Ishikawa (cell line): Measurements from ENCODE around the gene CMTM1.

Experiments used
- CEBPB ChIP-seq: IDR thresholded peaks from 2 replicates; pipeline ENCODE4 v1.6.1; 2012
- CREB1 ChIP-seq: IDR thresholded peaks from 2 replicates; pipeline ENCODE4 v1.6.1; 2012; ENCODE audit warnings: low read depth
- EGR1 ChIP-seq: IDR thresholded peaks from 2 replicates; pipeline ENCODE4 v1.6.1; 2012
- EP300 ChIP-seq: IDR thresholded peaks from 2 replicates; pipeline ENCODE4 v1.6.1; 2012; ENCODE audit warnings: borderline replicate concordance
- FOXM1 ChIP-seq: IDR thresholded peaks from 2 replicates; pipeline ENCODE4 v1.6.1; 2012; ENCODE audit warnings: low read depth, borderline replicate concordance
- NFIC ChIP-seq: IDR thresholded peaks from 2 replicates; pipeline ENCODE4 v1.6.1; 2012
- RAD21 ChIP-seq: IDR thresholded peaks from 2 replicates; pipeline ENCODE4 v1.6.1; 2012; ENCODE audit warnings: low read depth
- TAF1 ChIP-seq: IDR thresholded peaks from 2 replicates; pipeline ENCODE4 v1.6.1; 2012; ENCODE audit warnings: low read depth, mild to moderate bottlenecking
- TCF12 ChIP-seq: IDR thresholded peaks from 2 replicates; pipeline ENCODE4 v1.6.1; 2012; ENCODE audit warnings: low read depth
- TEAD4 ChIP-seq: IDR thresholded peaks from 2 replicates; pipeline ENCODE4 v1.6.1; 2012
- YY1 ChIP-seq: IDR thresholded peaks from 2 replicates; pipeline ENCODE4 v1.6.1; 2012; ENCODE audit warnings: low read depth
- ZBTB7A ChIP-seq: IDR thresholded peaks from 2 replicates; pipeline ENCODE4 v1.6.1; 2012; ENCODE audit warnings: low read depth
- TF ChIP-seq, protein P1 (sequence below): IDR thresholded peaks from 2 replicates; pipeline ENCODE4 v1.6.1; 2012
- TF ChIP-seq, protein P2 (sequence below): IDR thresholded peaks from 2 replicates; pipeline ENCODE4 v1.6.1; 2012; ENCODE audit warnings: low read depth, mild to moderate bottlenecking
- TF ChIP-seq, protein P3 (sequence below): IDR thresholded peaks from 2 replicates; pipeline ENCODE4 v1.6.1; 2012

CMTM1 gene

DNA sequence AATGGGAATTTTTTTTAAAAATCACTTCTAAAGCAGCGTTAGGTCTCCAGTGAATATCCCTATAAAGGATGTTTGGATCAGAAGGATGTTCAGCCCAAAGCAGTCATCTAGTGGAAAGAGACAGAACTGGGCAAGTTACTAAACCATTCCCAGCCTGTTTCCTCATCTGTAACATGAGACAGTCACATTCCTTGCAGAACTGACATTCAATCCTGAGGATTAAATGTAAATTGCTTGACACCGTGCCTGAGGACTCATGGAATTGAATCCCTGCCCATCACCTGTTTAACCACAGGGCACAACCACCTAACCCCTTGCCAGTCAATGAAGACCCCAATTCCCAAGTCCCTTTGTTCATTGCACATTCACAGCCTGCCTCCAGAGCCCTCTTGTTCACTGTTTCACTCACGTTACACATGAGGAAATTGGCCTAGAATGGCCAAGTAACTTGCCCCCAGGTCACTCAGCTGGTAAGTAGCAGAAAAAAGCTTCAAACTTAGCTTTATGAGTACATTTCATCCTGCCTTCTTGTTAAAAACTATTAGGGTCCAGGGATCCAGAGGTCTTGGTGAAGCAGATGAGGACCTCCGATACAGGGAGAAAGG lies 14.5 kb downstream of the CMTM1 start:
- TF ChIP-seq, protein P1, sequence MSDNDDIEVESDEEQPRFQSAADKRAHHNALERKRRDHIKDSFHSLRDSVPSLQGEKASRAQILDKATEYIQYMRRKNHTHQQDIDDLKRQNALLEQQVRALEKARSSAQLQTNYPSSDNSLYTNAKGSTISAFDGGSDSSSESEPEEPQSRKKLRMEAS = no peak; the same call in 1 of the 2 replicates
- TF ChIP-seq EP300 (peak; percentile 62; the same call in 1 of the 2 replicates), CEBPB (peak; percentile 73; the same call in 1 of the 2 replicates), NFIC (peak; percentile 76), CREB1 (no peak), TEAD4 (peak; percentile 92), FOXM1 (no peak), ZBTB7A (0 out of 2 replicates have a peak, but pooled peaks have one; percentile 52), EGR1 (no peak), TAF1 (no peak), TCF12 (peak; percentile 67; the same call in 1 of the 2 replicates), RAD21 (peak; percentile 35; the same call in 1 of the 2 replicates), YY1 (no peak)
- TF ChIP-seq, protein P2, sequence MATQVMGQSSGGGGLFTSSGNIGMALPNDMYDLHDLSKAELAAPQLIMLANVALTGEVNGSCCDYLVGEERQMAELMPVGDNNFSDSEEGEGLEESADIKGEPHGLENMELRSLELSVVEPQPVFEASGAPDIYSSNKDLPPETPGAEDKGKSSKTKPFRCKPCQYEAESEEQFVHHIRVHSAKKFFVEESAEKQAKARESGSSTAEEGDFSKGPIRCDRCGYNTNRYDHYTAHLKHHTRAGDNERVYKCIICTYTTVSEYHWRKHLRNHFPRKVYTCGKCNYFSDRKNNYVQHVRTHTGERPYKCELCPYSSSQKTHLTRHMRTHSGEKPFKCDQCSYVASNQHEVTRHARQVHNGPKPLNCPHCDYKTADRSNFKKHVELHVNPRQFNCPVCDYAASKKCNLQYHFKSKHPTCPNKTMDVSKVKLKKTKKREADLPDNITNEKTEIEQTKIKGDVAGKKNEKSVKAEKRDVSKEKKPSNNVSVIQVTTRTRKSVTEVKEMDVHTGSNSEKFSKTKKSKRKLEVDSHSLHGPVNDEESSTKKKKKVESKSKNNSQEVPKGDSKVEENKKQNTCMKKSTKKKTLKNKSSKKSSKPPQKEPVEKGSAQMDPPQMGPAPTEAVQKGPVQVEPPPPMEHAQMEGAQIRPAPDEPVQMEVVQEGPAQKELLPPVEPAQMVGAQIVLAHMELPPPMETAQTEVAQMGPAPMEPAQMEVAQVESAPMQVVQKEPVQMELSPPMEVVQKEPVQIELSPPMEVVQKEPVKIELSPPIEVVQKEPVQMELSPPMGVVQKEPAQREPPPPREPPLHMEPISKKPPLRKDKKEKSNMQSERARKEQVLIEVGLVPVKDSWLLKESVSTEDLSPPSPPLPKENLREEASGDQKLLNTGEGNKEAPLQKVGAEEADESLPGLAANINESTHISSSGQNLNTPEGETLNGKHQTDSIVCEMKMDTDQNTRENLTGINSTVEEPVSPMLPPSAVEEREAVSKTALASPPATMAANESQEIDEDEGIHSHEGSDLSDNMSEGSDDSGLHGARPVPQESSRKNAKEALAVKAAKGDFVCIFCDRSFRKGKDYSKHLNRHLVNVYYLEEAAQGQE = no peak
- TF ChIP-seq, protein P3, sequence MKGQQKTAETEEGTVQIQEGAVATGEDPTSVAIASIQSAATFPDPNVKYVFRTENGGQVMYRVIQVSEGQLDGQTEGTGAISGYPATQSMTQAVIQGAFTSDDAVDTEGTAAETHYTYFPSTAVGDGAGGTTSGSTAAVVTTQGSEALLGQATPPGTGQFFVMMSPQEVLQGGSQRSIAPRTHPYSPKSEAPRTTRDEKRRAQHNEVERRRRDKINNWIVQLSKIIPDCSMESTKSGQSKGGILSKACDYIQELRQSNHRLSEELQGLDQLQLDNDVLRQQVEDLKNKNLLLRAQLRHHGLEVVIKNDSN = no peak

DNA sequence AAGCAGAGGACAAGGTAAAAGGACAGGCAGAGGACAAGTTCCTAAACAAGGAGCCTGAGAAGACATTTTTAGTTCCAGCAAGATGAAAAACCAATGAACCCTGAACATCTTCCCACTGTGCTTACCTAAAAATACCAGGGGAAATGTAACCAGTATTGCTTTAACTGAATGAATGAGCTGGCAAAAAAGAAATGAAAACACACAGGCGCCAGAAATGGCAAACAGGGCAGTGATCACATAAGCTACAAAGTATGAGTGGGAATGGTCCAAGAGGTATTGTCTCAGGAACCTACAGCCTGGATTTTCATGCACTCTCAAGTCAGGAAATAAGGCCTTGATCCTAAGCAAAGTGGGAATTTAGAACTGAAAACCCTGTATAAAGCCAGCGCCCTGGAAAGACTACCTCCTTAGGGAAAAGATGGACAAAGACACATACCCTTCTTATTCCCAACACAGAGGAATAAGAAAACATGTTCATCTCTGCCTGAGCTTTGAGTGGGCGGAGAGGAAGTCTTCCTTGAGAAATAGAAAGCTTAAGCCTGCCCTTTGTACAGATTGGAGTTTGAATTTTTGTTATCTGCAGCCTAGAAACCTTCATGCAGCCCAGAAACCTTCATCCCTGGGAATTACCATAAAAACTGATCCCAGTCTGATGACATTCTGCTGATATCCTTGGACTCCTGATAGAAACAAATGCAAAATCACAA lies 15.2 kb downstream of the CMTM1 start:
- TF ChIP-seq NFIC (no peak), YY1 (no peak), TEAD4 (no peak), EGR1 (no peak), RAD21 (no peak), CEBPB (no peak), ZBTB7A (no peak), TCF12 (no peak), CREB1 (no peak), FOXM1 (no peak), EP300 (no peak), TAF1 (no peak)
- TF ChIP-seq, protein P3 = no peak
- TF ChIP-seq, protein P1 = no peak
- TF ChIP-seq, protein P2 = no peak

DNA sequence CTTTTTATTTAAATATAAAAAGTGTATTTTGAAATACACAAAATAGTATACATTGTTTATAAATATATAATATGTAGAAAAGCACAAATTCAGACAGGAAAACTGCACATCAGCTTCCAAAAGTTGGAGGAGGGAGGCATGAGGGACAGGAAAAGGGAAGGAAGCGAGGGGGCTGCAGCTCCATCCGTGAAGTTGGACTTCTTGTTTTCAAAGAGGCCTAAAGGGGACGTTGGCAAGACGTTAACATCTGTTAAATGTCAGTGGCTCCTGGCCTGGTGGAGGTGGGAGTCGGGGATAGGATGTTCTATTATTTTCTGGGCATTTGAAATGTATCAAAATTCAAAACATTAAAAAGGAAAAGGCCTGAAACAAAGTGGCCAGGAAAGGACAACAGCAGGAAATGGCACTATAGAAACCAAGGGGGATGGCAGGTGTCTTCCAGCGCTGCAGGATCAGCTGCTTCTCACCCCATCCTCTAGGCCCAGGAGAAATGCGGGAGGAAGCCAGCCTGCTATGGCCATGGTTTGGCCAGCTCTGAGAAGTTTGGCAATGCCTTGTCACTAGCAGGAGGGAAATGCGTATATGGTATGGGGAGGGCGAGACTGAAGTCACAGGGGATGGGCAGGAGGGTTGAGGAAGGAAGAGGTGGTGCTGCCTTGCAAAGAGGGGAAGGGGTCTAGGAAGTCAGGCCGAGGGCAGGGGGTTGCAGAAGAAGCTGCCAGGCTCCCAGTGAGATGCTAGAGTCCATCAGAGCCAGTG lies 19.4 kb downstream of the CMTM1 start:
- TF ChIP-seq CEBPB = no peak

DNA sequence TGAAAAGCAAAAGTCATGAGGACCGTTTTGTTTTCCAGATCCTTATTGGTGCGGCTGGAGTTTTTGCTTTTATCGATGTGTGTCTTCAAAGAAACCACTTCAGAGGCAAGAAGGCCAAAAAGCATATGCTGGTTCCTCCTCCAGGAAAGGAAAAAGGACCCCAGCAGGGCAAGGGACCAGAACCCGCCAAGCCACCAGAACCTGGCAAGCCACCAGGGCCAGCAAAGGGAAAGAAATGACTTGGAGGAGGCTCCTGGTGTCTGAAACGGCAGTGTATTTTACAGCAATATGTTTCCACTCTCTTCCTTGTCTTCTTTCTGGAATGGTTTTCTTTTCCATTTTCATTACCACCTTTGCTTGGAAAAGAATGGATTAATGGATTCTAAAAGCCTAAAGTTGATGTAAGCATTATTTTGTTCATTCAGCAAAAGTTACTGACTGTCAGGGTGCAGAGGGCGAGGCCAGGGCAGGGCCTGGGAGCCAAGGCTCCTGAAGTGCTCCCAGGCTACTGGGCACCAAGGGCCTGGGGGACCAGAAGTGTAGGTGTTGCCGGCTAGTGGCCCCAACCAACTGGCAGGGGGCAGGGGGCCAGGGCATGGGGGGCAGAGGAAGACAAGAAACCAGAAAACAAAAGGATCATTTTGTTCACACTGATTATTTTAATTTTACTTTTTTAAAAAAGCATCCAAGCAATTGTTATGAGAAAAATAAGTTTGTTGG lies 21.8 kb downstream of the CMTM1 start:
- TF ChIP-seq FOXM1 (no peak), YY1 (no peak), TCF12 (no peak), EP300 (no peak), TAF1 (no peak), CEBPB (no peak), RAD21 (no peak), TEAD4 (no peak), NFIC (no peak), ZBTB7A (no peak), EGR1 (no peak), CREB1 (no peak)
- TF ChIP-seq, protein P3 = no peak
- TF ChIP-seq, protein P2 = no peak
- TF ChIP-seq, protein P1 = no peak
